Measurements from ENCODE around the gene GPC6.

DNA sequence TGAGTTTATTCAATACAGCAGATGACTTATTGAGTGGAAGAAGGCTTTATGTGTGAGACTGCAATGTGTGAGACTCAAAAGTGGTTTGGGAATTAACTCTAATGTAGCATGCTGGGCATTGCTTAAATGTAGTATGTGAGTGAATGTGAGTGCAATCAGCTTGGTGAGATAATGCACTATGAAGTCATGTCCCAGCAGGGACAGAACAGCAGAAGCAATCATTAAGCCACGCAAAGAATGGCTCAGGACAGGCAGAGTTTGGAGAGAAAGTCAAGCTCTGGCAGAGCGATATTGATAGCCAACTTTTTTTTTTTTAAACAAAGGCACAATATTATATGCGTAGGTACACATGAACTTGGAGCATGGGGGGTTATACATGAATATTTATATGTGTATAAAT lies 597.7 kb downstream of the GPC6 start:
- no peak for TF ChIP-seq CTCF (IDR thresholded peaks at IDR 0.05; ENCODE audit: low read length)
- TF ChIP-seq EZH2 (optimal IDR thresholded peaks at IDR 0.05; ENCODE audit: low read depth, low read length), result no peak
- TF ChIP-seq EZH2phosphoT487 (IDR thresholded peaks at IDR 0.05; ENCODE audit: low read length), result no peak
